IMR-90 (cell line): ENCODE measurements around the gene DYRK1A. TPM values are rescaled to one million over a fixed set of nuclear protein-coding genes. Genes with fewer than 3 reads are reported as not detected.

Source experiments
- ATAC-seq: fragments of 200-7000 bp; cut with Tn5 transposase; 2 replicates; pipeline ENCODE4 v1.9.1; 2020; ENCODE audit warnings: low read depth, mild to moderate bottlenecking, moderate library complexity
- BruUV-seq: library from RNA; stranded (reverse); fragments of 400-500 nt; replicated peaks from 2 replicates; lab custom pipeline; 2021; lab: Mats Ljungman, UMichigan
- CTCF ChIA-PET: fragments of 300-600 bp; formaldehyde crosslinking; extraction: SDS; loops from one replicate; lab custom pipeline; 2021; ENCODE audit warnings: antibody characterized with exemption; lab: Yijun Ruan, JAX
- POLR2A ChIA-PET: fragments of 300-600 bp; sonication (Branson Sonifier 250); formaldehyde crosslinking; loops from one replicate; lab custom pipeline; 2022; ENCODE audit warnings: antibody characterized with exemption; ENCODE audit not compliant: unreplicated experiment; lab: Charles Lee
- DNase-seq: peaks from one replicate; pipeline ENCODE4 v3.0.0; 2013
- H2AFZ ChIP-seq: replicated peaks from 2 replicates; pipeline ENCODE3; 2013; ENCODE audit warnings: low read length, mild to moderate bottlenecking; ENCODE audit not compliant: poor library complexity
- H2AK5ac ChIP-seq: 2 replicates; pipeline ENCODE4 v1.6.1; 2013; ENCODE audit warnings: low read depth, low read length, inconsistent platforms
- H2AK9ac ChIP-seq: replicated peaks from 2 replicates; pipeline ENCODE3; 2013; ENCODE audit warnings: mild to moderate bottlenecking, low read depth, low read length, moderate library complexity; ENCODE audit not compliant: poor library complexity
- H2BK120ac ChIP-seq: 2 replicates; pipeline ENCODE4 v1.6.1; 2013; ENCODE audit warnings: low read depth, low read length, inconsistent platforms
- H2BK15ac ChIP-seq: 3 replicates; pipeline ENCODE4 v1.6.1; 2013; ENCODE audit warnings: low read depth, low read length, inconsistent platforms
- H2BK20ac ChIP-seq: 2 replicates; pipeline ENCODE4 v1.6.1; 2013; ENCODE audit warnings: low read depth, mild to moderate bottlenecking, inconsistent platforms, low read length, moderate library complexity
- H2BK5ac ChIP-seq: 2 replicates; pipeline ENCODE4 v1.6.1; 2013; ENCODE audit warnings: mild to moderate bottlenecking, low read depth, low read length, inconsistent platforms; ENCODE audit not compliant: poor library complexity, severe bottlenecking
- H3K14ac ChIP-seq: replicated peaks from 2 replicates; pipeline ENCODE4 v1.6.1; 2013; ENCODE audit warnings: low read depth, low read length, inconsistent platforms
- H3K18ac ChIP-seq: 2 replicates; pipeline ENCODE4 v1.6.1; 2013; ENCODE audit warnings: low read depth, low read length, control low read depth
- H3K23ac ChIP-seq: 2 replicates; pipeline ENCODE4 v1.6.1; 2013; ENCODE audit warnings: low read depth, low read length, inconsistent platforms
- H3K27ac ChIP-seq: 2 replicates; pipeline ENCODE4 v1.5.1; 2013; ENCODE audit warnings: mild to moderate bottlenecking, control low read depth, low read length; ENCODE audit not compliant: insufficient read depth
- H3K27me3 ChIP-seq: 2 replicates; pipeline ENCODE4 v1.6.1; 2013; ENCODE audit warnings: low read length; ENCODE audit not compliant: control insufficient read depth, insufficient read depth
- H3K36me3 ChIP-seq: 2 replicates; pipeline ENCODE4 v1.6.1; 2013; ENCODE audit warnings: low read length, mixed read lengths; ENCODE audit not compliant: control insufficient read depth, insufficient read depth
- H3K4ac ChIP-seq: 2 replicates; pipeline ENCODE4 v1.6.1; 2013; ENCODE audit warnings: low read depth, low read length, inconsistent platforms
- H3K4me1 ChIP-seq: 2 replicates; pipeline ENCODE4 v1.6.1; 2013; ENCODE audit warnings: low read length, mixed read lengths; ENCODE audit not compliant: control insufficient read depth, insufficient read depth
- H3K4me2 ChIP-seq: 2 replicates; pipeline ENCODE4 v1.6.1; 2013; ENCODE audit warnings: low read depth, mild to moderate bottlenecking, control low read depth, low read length, moderate library complexity
- H3K4me3 ChIP-seq: 2 replicates; pipeline ENCODE4 v1.5.1; 2013; ENCODE audit warnings: low read depth, mild to moderate bottlenecking, control low read depth, low read length, moderate library complexity; ENCODE audit not compliant: insufficient read depth
- H3K56ac ChIP-seq: 2 replicates; pipeline ENCODE4 v1.6.1; 2013; ENCODE audit warnings: low read length, inconsistent platforms; ENCODE audit not compliant: insufficient read depth; ENCODE audit errors: extremely low read depth
- H3K79me1 ChIP-seq, 2 experiments: 2 replicates each; pipeline ENCODE4 v1.6.1; 2013; ENCODE audit warnings: low read length in 2 of 2, inconsistent platforms in 1 of 2, low read depth in 1 of 2
- H3K9ac ChIP-seq: 2 replicates; pipeline ENCODE4 v1.6.1; 2013; ENCODE audit warnings: low read depth, low read length, control low read depth
- H3K9me1 ChIP-seq: 2 replicates; pipeline ENCODE4 v1.6.1; 2013; ENCODE audit warnings: low read length, inconsistent platforms; ENCODE audit not compliant: insufficient read depth
- H3K9me3 ChIP-seq: 2 replicates; pipeline ENCODE4 v1.6.1; 2013; ENCODE audit warnings: low read length; ENCODE audit not compliant: control insufficient read depth, insufficient read depth
- H4K20me1 ChIP-seq: 2 replicates; pipeline ENCODE4 v1.6.1; 2013; ENCODE audit warnings: low read length, inconsistent platforms; ENCODE audit not compliant: insufficient read depth
- H4K5ac ChIP-seq: 2 replicates; pipeline ENCODE4 v1.6.1; 2013; ENCODE audit warnings: mild to moderate bottlenecking, low read depth, low read length, control low read depth
- H4K8ac ChIP-seq, 2 experiments: 2 replicates each; pipeline ENCODE4 v1.6.1; 2013; ENCODE audit warnings: low read depth in 2 of 2, low read length in 2 of 2, control low read depth in 1 of 2, inconsistent platforms in 1 of 2
- H4K91ac ChIP-seq: 2 replicates; pipeline ENCODE4 v1.6.1; 2013; ENCODE audit warnings: low read depth, low read length, inconsistent platforms; ENCODE audit not compliant: insufficient read depth
- CEBPB ChIP-seq: IDR thresholded peaks from 2 replicates; pipeline ENCODE4 v1.6.1; 2012; ENCODE audit warnings: low read depth, low read length, improper control_type of control experiment
- CHD1 ChIP-seq: IDR thresholded peaks from 2 replicates; pipeline ENCODE4 v1.6.1; 2012; ENCODE audit warnings: low read depth, low read length, improper control_type of control experiment
- ELK1 ChIP-seq: fragments of 150-350 bp; IDR thresholded peaks from 2 replicates; pipeline ENCODE4 v1.6.1; 2016; ENCODE audit warnings: low read depth, mild to moderate bottlenecking, low read length, moderate library complexity, borderline replicate concordance
- NFE2L2 ChIP-seq: fragments of 150-350 bp; IDR thresholded peaks from 2 replicates; pipeline ENCODE4 v1.6.1; 2016; ENCODE audit warnings: low read depth, mild to moderate bottlenecking, low read length
- POLR2A ChIP-seq: IDR thresholded peaks from 2 replicates; pipeline ENCODE4 v1.6.1; 2012; ENCODE audit warnings: mild to moderate bottlenecking, low read depth, low read length
- RAD21 ChIP-seq: IDR thresholded peaks from 2 replicates; pipeline ENCODE4 v1.6.1; 2012; ENCODE audit warnings: low read length, improper control_type of control experiment
- RFX5 ChIP-seq: IDR thresholded peaks from 2 replicates; pipeline ENCODE4 v1.8.0; 2012; ENCODE audit warnings: low read depth, mild to moderate bottlenecking, low read length, moderate library complexity
- WGBS, 2 experiments: methylation state at CpG; one replicate each; pipeline versions ENCODE4 v1.1.5 to v1.1.7; 2013; ENCODE audit warnings: missing lambda C conversion rate in 2 of 2; ENCODE audit not compliant: insufficient read length in 1 of 2; ENCODE audit errors: extremely low coverage in 2 of 2; 5-methylcytosine and 5-hydroxymethylcytosine counted together
- dilution Hi-C: fragments of 300-500 bp; cut with HindIII; formaldehyde crosslinking; loops from one replicate; pipeline ENCODE4 v1.14.3; 2018; ENCODE audit warnings: low sequenced_read_pairs; ENCODE audit not compliant: unreplicated experiment
- in situ Hi-C: fragments of 300-500 bp; cut with MboI; formaldehyde crosslinking; loops from 3 replicates; pipeline ENCODE4 v1.14.3; 2019; ENCODE audit warnings: low sequenced_read_pairs, inconsistent platforms, mixed read lengths
- intact Hi-C: fragments of 100-400 bp; cut with micrococcal nuclease; formaldehyde crosslinking; loops from 2 replicates; pipeline ENCODE4 v1.10.0; 2022
- polyA plus RNA-seq, 3 experiments: library from polyadenylated mRNA; depleted of rRNA; stranded (reverse); fragments of >200 nt; gene quantifications; 2 replicates each; pipeline ENCODE4 v1.2.3, GENCODE V29; 2012; ENCODE audit warnings: low replicate concordance in 1 of 3
- total RNA-seq: library from RNA; depleted of rRNA; stranded (reverse); fragments of >200 nt; gene quantifications from 2 replicates; pipeline ENCODE4 v1.2.3, GENCODE V29; 2012
- TF ChIP-seq, protein P1 (sequence below): conservative IDR thresholded peaks from 2 replicates; pipeline ENCODE4 v1.5.1; 2012; ENCODE audit warnings: mild to moderate bottlenecking, low read depth, low read length, improper control_type of control experiment

Gene DYRK1A
- total and polyA plus RNA-seq, 2 of the 4 experiments (the other 2 are of a cell fraction) = 18.6 to 50.5 TPM

DNA sequence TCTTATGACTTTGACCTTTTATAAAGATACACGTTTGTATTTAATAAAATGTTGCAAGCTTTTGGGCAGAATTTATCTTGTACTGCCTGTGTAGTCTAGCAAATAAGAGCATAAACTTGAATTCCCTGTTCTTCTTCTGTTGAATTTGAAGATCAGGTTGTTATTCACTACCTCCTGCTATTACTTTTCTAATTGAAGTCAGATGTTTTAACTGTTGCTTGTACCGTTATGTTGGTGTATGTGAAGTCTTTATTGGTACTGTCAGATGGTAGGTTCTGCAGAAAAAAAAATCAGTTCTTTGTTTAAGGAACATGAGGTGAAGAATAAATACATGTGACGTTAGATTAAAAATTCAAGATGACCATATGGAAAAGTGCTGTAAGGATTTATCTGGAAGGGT, 69.1 kb downstream of the DYRK1A start:
- TF ChIP-seq CEBPB (no peak), CHD1 (no peak), POLR2A (no peak), RAD21 (no peak), RFX5 (no peak), NFE2L2 (no peak), ELK1 (no peak)
- TF ChIP-seq, protein P1, sequence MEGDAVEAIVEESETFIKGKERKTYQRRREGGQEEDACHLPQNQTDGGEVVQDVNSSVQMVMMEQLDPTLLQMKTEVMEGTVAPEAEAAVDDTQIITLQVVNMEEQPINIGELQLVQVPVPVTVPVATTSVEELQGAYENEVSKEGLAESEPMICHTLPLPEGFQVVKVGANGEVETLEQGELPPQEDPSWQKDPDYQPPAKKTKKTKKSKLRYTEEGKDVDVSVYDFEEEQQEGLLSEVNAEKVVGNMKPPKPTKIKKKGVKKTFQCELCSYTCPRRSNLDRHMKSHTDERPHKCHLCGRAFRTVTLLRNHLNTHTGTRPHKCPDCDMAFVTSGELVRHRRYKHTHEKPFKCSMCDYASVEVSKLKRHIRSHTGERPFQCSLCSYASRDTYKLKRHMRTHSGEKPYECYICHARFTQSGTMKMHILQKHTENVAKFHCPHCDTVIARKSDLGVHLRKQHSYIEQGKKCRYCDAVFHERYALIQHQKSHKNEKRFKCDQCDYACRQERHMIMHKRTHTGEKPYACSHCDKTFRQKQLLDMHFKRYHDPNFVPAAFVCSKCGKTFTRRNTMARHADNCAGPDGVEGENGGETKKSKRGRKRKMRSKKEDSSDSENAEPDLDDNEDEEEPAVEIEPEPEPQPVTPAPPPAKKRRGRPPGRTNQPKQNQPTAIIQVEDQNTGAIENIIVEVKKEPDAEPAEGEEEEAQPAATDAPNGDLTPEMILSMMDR = no peak
- H2AK5ac ChIP-seq = no peak overlapping the region
- H4K20me1 ChIP-seq = peaks cover 44% of the 10 kb centered on the region
- no peak for ATAC-seq
- H3K4me3 ChIP-seq = no peak overlapping the region
- H3K9ac ChIP-seq = no peak overlapping the region
- ChIA-PET CTCF (interaction anchor here (1.5 kb wide), 1 partner anchor 28 kb away, joined by 4 read pairs; no protein-coding TSS in a partner anchor), POLR2A (no interaction called here)
- no peak overlapping the region for H2AFZ ChIP-seq
- H3K4ac ChIP-seq = no peak overlapping the region
- peaks cover 15 to 39% of the 10 kb centered on the region in 2 experiments for H3K79me1 ChIP-seq
- H3K4me2 ChIP-seq = no peak overlapping the region
- H3K56ac ChIP-seq = no peak overlapping the region
- H4K8ac ChIP-seq = no peak overlapping the region
- peaks cover 2% of the 10 kb centered on the region; the same call in 1 of the 2 replicates for H3K4me1 ChIP-seq
- peaks cover 11% of the 10 kb centered on the region for H3K9me1 ChIP-seq
- no peak overlapping the region for H3K23ac ChIP-seq
- in situ Hi-C loops = no loop called here
- dilution Hi-C loops = no loop called here
- H3K9me3 ChIP-seq = no peaks in the 10 kb centered on the region
- H2BK15ac ChIP-seq = no peak overlapping the region
- no peak overlapping the region for H3K14ac ChIP-seq
- no TSS peak for BruUV-seq
- H2BK20ac ChIP-seq = no peak overlapping the region
- no peak overlapping the region for H2BK5ac ChIP-seq
- no peaks in the 10 kb centered on the region for H3K27me3 ChIP-seq
- no peak overlapping the region for H4K5ac ChIP-seq
- no peak overlapping the region for H2AK9ac ChIP-seq
- 65% methylated on average over 2 of the region's 3 CpGs; no CpG with 5 or more reads in 1 of the 2 experiments for WGBS, 2 experiments
- no peak overlapping the region for H3K27ac ChIP-seq
- intact Hi-C loops = no loop called here
- DNase-seq = no peak
- no peak overlapping the region for H3K18ac ChIP-seq
- H4K91ac ChIP-seq = no peak overlapping the region
- no peak overlapping the region for H2BK120ac ChIP-seq
- H3K36me3 ChIP-seq = 0 out of 2 replicates have a peak, but pooled peaks cover 1% of the 10 kb centered on the region
